A549 (cell line): ENCODE data around the gene ZCCHC24. TPM values are rescaled to one million over a fixed set of nuclear protein-coding genes. Genes with fewer than 3 reads are reported as not detected.

Source experiments
- ATAC-seq, 2 experiments: fragments of 200-7000 bp in 1 of 2; fragments of >200 bp in 1 of 2; cut with Nextera tagmentation in 1 of 2; cut with Tn5 transposase in 1 of 2; 3 replicates each; pipeline versions ENCODE4 v1.8.0 to v1.9.1; 2018 to 2020; ENCODE audit warnings: mild to moderate bottlenecking in 1 of 2, moderate library complexity in 1 of 2
- CTCF ChIA-PET: fragments of 300-600 bp; sonication (Branson Sonifier 250); formaldehyde crosslinking; extraction: SDS; loops from one replicate; lab custom pipeline; 2021; ENCODE audit warnings: antibody characterized with exemption, inconsistent platforms; lab: Yijun Ruan, JAX
- POLR2A ChIA-PET: fragments of 350-600 bp; formaldehyde crosslinking; extraction: SDS; loops from one replicate; lab custom pipeline; 2021; ENCODE audit warnings: antibody characterized with exemption, inconsistent platforms; lab: Yijun Ruan, JAX
- DNase-seq, 2 experiments: peaks; one replicate each; pipeline versions ENCODE4 v3.0.0 to v3.0.0-alpha.2; 2011 to 2016; ENCODE audit warnings: low read depth in 1 of 2, low spot score in 1 of 2
- FAIRE-seq: peaks from 2 replicates; lab custom pipeline; 2011; peaks lifted over from hg19 to GRCh38; lab: Jason Lieb, UNC
- H3K27ac ChIP-seq, 2 experiments: fragments of >200 bp; sonication (Bioruptor Twin); formaldehyde crosslinking; 3 replicates each; pipeline ENCODE4 v1.5.1; 2016 to 2017
- H3K4me1 ChIP-seq: fragments of >200 bp; sonication (Bioruptor Twin); formaldehyde crosslinking; 3 replicates; pipeline ENCODE4 v1.6.1; 2016
- H3K4me2 ChIP-seq: fragments of >200 bp; sonication (Bioruptor Twin); formaldehyde crosslinking; 3 replicates; pipeline ENCODE4 v1.6.1; 2016
- H3K4me3 ChIP-seq: fragments of >200 bp; sonication (Bioruptor Twin); formaldehyde crosslinking; 3 replicates; pipeline ENCODE4 v1.5.1; 2016
- H3K9me3 ChIP-seq: fragments of >200 bp; sonication (Bioruptor Twin); formaldehyde crosslinking; 3 replicates; pipeline ENCODE4 v1.6.1; 2016
- BHLHE40 ChIP-seq: IDR thresholded peaks from 2 replicates; pipeline ENCODE4 v1.6.1; 2012; ENCODE audit warnings: low read depth, low read length, inconsistent platforms
- CBX8 ChIP-seq: fragments of 200-600 bp; sonication (generic); IDR thresholded peaks from 2 replicates; pipeline ENCODE4 v1.6.1; 2016
- CHD2 ChIP-seq: fragments of 150-350 bp; IDR thresholded peaks from 2 replicates; pipeline ENCODE4 v1.6.1; 2014; ENCODE audit warnings: low read length; ENCODE audit not compliant: partially characterized antibody
- EHF ChIP-seq: fragments of 250-450 bp; sonication (Bioruptor Pico); IDR thresholded peaks from 2 replicates; pipeline ENCODE4 v1.5.0; 2020; ENCODE audit warnings: mild to moderate bottlenecking
- EP300 ChIP-seq, 2 experiments: fragments of >200 bp; sonication (Bioruptor Twin); formaldehyde crosslinking; IDR thresholded peaks; 2 replicates in 1 of 2; 3 replicates in 1 of 2; pipeline ENCODE4 v1.6.1; 2016 to 2017
- FOSB ChIP-seq: fragments of 250-450 bp; sonication (Bioruptor Pico); IDR thresholded peaks from 2 replicates; pipeline ENCODE4 v1.5.0; 2020; ENCODE audit warnings: mild to moderate bottlenecking, moderate library complexity
- FOSL2 ChIP-seq, 2 experiments: fragments of 450-650 bp in 1 of 2; fragments of >200 bp in 1 of 2; sonication (Bioruptor Twin) in 1 of 2; formaldehyde crosslinking; IDR thresholded peaks; 2 replicates each; pipeline versions ENCODE4 v1.5.0 to v1.6.1; 2016 to 2020; ENCODE audit warnings: mild to moderate bottlenecking in 1 of 2, moderate library complexity in 1 of 2
- GATA3 ChIP-seq: IDR thresholded peaks from 2 replicates; pipeline ENCODE4 v1.6.1; 2012; ENCODE audit warnings: borderline replicate concordance
- HDAC2 ChIP-seq: fragments of 200-600 bp; sonication (generic); IDR thresholded peaks from 2 replicates; pipeline ENCODE4 v1.6.1; 2016
- JUNB ChIP-seq: fragments of >200 bp; sonication (Bioruptor Twin); formaldehyde crosslinking; IDR thresholded peaks from 2 replicates; pipeline ENCODE4 v1.6.1; 2016
- NR3C1 ChIP-seq: fragments of >200 bp; sonication (Bioruptor Twin); formaldehyde crosslinking; IDR thresholded peaks from 3 replicates; pipeline ENCODE4 v1.6.1; 2017
- POLR2A ChIP-seq: IDR thresholded peaks from 2 replicates; pipeline ENCODE4 v1.6.1; 2012; ENCODE audit warnings: mild to moderate bottlenecking, low read length
- RAD21 ChIP-seq, 2 experiments: fragments of >200 bp in 1 of 2; sonication (Bioruptor Twin) in 1 of 2; formaldehyde crosslinking in 1 of 2; IDR thresholded peaks in 1 of 2; conservative IDR thresholded peaks in 1 of 2; 2 replicates in 1 of 2; 3 replicates in 1 of 2; pipeline ENCODE4 v1.6.1; 2012 to 2018; ENCODE audit warnings: inconsistent platforms in 1 of 2
- RARB ChIP-seq: fragments of 250-450 bp; sonication (Bioruptor Pico); IDR thresholded peaks from 2 replicates; pipeline ENCODE4 v1.8.0; 2021; ENCODE audit warnings: mild to moderate bottlenecking, moderate library complexity
- RCOR1 ChIP-seq: fragments of 150-350 bp; IDR thresholded peaks from 2 replicates; pipeline ENCODE4 v1.6.1; 2014; ENCODE audit warnings: antibody characterized with exemption, low read length, low read depth
- RFX5 ChIP-seq: fragments of 450-650 bp; IDR thresholded peaks from 2 replicates; pipeline ENCODE4 v1.7.1; 2014; ENCODE audit warnings: antibody characterized with exemption, mild to moderate bottlenecking, moderate library complexity
- SMC3 ChIP-seq: fragments of >200 bp; sonication (Bioruptor Twin); formaldehyde crosslinking; IDR thresholded peaks from 3 replicates; pipeline ENCODE4 v1.6.1; 2018; ENCODE audit warnings: inconsistent platforms
- SREBF2 ChIP-seq: fragments of 450-650 bp; IDR thresholded peaks from 2 replicates; pipeline ENCODE4 v1.6.1; 2014; ENCODE audit warnings: mild to moderate bottlenecking, moderate library complexity
- TFCP2L1 ChIP-seq: fragments of 250-450 bp; sonication (Bioruptor Pico); IDR thresholded peaks from 2 replicates; pipeline ENCODE4 v1.5.0; 2021; ENCODE audit warnings: mild to moderate bottlenecking
- TP53 ChIP-seq: fragments of 250-450 bp; sonication (Bioruptor Pico); IDR thresholded peaks from 2 replicates; pipeline ENCODE4 v1.5.0; 2021; ENCODE audit warnings: mild to moderate bottlenecking, moderate library complexity
- ZNF302 ChIP-seq: fragments of 250-450 bp; sonication (Bioruptor Pico); IDR thresholded peaks from 2 replicates; pipeline ENCODE4 v1.9.0; 2021; ENCODE audit warnings: inconsistent platforms, mild to moderate bottlenecking, moderate library complexity
- ZSCAN20 ChIP-seq: fragments of 250-450 bp; sonication (Bioruptor Pico); IDR thresholded peaks from 2 replicates; pipeline ENCODE4 v1.8.0; 2022; ENCODE audit warnings: mild to moderate bottlenecking, moderate library complexity
- WGBS: methylation state at CpG from one replicate; pipeline ENCODE4 v1.1.6; 2017; ENCODE audit errors: missing lambda C conversion rate; 5-methylcytosine and 5-hydroxymethylcytosine counted together
- polyA plus RNA-seq, 4 experiments: library from polyadenylated mRNA; depleted of rRNA in 3 of 4; stranded (reverse); fragments of >200 nt; fragmentation: RNase III in 1 of 4; extraction: RNeasy Plus Mini Kit Qiagen cat#74134 plus additional on column Dnase treatment in 1 of 4; gene quantifications; 2 replicates in 3 of 4; 3 replicates in 1 of 4; pipeline ENCODE4 v1.2.3, GENCODE V29; 2011 to 2017
- TF ChIP-seq, protein P1 (sequence below): IDR thresholded peaks from 2 replicates; pipeline ENCODE4 v1.6.1; 2012
- TF ChIP-seq, protein P2 (sequence below): fragments of 450-650 bp; IDR thresholded peaks from 2 replicates; pipeline ENCODE4 v1.6.1; 2014; ENCODE audit warnings: antibody characterized with exemption
- TF ChIP-seq, protein P3 (sequence below): fragments of 150-350 bp; IDR thresholded peaks from 2 replicates; pipeline ENCODE4 v1.6.1; 2014; ENCODE audit warnings: low read depth, mild to moderate bottlenecking, low read length
- TF ChIP-seq, protein P4 (sequence below): fragments of 250-450 bp; sonication (Bioruptor Pico); IDR thresholded peaks from 2 replicates; pipeline ENCODE4 v1.5.0; 2021; ENCODE audit warnings: mild to moderate bottlenecking, moderate library complexity, borderline replicate concordance

ZCCHC24 gene
- polyA plus RNA-seq, 2 of the 4 experiments (the other 2 are of a cell fraction), result 2.4 to 4.2 TPM

DNA sequence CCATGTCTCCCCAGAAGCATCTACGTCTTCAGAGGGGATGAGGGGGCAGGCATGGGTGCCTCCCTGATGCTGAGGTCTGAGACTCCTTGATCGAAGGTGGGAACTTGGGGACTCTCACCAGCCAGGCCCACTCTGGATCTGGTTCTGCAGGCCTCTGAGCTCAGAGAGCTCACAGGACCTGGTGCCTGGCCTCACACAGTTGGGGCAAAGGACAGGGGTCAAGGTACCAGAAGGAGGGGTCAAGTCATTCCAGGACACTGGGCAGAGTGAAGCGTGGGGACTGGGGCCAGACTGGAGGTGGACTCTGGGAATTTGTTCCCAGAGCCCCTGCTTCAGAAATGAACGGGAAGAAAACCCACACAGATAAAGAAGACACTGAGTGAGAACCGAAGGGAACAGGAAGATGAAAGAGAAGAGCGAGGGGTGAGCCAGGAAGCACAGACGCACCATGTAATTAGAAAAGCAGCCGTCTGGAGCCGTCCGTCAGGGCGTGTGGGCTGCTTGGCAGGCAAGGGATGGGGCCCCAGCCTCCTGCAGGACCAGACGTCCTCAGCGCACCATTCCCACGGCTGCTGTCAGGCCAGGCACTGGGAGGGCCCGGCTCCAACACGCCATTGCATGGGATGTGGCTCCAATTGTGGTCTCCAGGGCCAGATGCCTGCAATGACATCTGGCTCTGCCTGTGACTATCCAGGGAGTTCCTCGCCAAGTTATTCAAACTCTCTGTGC is 47.7 kb downstream of the ZCCHC24 start:
- no peak for DNase-seq
- FAIRE-seq, result no peak
- Histone ChIP-seq H3K9me3 (no peaks in the 10 kb centered on the region), H3K4me3 (no peak overlapping the region), H3K27ac (no peak overlapping the region), H3K4me1 (no peaks in the 10 kb centered on the region), H3K4me2 (no peak overlapping the region)
- ChIA-PET CTCF (interaction anchor here (0.9 to 1.5 kb wide), 3 partner anchors 8 to 726 kb away, joined by 3 read pairs; no protein-coding TSS in a partner anchor), POLR2A (no interaction called here)
- TF ChIP-seq, protein P1, sequence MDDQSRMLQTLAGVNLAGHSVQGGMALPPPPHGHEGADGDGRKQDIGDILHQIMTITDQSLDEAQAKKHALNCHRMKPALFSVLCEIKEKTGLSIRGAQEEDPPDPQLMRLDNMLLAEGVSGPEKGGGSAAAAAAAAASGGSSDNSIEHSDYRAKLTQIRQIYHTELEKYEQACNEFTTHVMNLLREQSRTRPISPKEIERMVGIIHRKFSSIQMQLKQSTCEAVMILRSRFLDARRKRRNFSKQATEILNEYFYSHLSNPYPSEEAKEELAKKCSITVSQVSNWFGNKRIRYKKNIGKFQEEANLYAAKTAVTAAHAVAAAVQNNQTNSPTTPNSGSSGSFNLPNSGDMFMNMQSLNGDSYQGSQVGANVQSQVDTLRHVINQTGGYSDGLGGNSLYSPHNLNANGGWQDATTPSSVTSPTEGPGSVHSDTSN, result no peak
- no peak for TF ChIP-seq SMC3
- no peak for TF ChIP-seq EHF (CRISPR knock-in tag)
- TF ChIP-seq NR3C1, result no peak
- TF ChIP-seq POLR2A, result no peak
- TF ChIP-seq, protein P2, sequence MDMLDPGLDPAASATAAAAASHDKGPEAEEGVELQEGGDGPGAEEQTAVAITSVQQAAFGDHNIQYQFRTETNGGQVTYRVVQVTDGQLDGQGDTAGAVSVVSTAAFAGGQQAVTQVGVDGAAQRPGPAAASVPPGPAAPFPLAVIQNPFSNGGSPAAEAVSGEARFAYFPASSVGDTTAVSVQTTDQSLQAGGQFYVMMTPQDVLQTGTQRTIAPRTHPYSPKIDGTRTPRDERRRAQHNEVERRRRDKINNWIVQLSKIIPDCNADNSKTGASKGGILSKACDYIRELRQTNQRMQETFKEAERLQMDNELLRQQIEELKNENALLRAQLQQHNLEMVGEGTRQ, result no peak
- no peak for TF ChIP-seq JUNB
- no peak for TF ChIP-seq CHD2
- no peak for TF ChIP-seq HDAC2
- TF ChIP-seq TP53 (CRISPR knock-in tag), result no peak
- TF ChIP-seq FOSB (CRISPR knock-in tag), result no peak
- TF ChIP-seq CBX8, result no peak
- TF ChIP-seq RARB (CRISPR knock-in tag), result no peak
- no peak for TF ChIP-seq ZSCAN20
- TF ChIP-seq RAD21 (conservative IDR thresholded peaks at IDR 0.05 in 1 of 2, IDR thresholded peaks at IDR 0.05 in 1 of 2), result no peak
- TF ChIP-seq EP300 (IDR thresholded peaks at IDR 0.05), result no peak
- no peak for TF ChIP-seq FOSL2 (IDR thresholded peaks at IDR 0.05)
- no peak for TF ChIP-seq FOSL2 (CRISPR knock-in tag; IDR thresholded peaks at IDR 0.05)
- TF ChIP-seq GATA3, result no peak
- TF ChIP-seq RFX5, result no peak
- WGBS, result 77% methylated on average over 17 of the region's 17 CpGs
- ATAC-seq, result no peak

DNA sequence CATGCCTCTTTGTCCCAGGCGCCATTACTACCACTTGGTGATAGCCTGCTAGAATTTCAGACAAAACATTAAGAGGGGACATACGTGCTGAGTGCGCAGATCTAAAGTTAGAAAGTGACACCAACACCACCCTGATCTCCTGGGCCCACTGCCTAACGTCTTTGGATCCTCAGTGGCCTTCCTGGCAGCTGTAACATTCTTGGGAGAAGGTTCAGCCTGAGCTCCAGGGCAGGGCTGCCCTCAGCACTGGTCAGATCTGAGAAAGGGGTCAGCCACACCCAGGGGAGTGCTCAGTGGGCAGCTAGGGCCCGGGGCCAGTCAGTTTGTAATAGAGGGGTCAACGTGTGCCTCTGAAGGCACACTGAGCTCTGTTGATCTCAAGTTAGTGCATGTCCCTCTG is 48.4 kb downstream of the ZCCHC24 start:
- no peak for TF ChIP-seq ZNF302 (CRISPR knock-in tag)
- no peak for TF ChIP-seq BHLHE40
- no peak for TF ChIP-seq FOSL2 (IDR thresholded peaks at IDR 0.05)
- no peak for TF ChIP-seq FOSL2 (CRISPR knock-in tag; IDR thresholded peaks at IDR 0.05)
- TF ChIP-seq, protein P3, sequence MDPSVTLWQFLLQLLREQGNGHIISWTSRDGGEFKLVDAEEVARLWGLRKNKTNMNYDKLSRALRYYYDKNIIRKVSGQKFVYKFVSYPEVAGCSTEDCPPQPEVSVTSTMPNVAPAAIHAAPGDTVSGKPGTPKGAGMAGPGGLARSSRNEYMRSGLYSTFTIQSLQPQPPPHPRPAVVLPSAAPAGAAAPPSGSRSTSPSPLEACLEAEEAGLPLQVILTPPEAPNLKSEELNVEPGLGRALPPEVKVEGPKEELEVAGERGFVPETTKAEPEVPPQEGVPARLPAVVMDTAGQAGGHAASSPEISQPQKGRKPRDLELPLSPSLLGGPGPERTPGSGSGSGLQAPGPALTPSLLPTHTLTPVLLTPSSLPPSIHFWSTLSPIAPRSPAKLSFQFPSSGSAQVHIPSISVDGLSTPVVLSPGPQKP, result no peak
- TF ChIP-seq HDAC2, result no peak
- no peak for TF ChIP-seq SMC3
- no peak for TF ChIP-seq RCOR1
- TF ChIP-seq SREBF2, result no peak
- TF ChIP-seq, protein P4, sequence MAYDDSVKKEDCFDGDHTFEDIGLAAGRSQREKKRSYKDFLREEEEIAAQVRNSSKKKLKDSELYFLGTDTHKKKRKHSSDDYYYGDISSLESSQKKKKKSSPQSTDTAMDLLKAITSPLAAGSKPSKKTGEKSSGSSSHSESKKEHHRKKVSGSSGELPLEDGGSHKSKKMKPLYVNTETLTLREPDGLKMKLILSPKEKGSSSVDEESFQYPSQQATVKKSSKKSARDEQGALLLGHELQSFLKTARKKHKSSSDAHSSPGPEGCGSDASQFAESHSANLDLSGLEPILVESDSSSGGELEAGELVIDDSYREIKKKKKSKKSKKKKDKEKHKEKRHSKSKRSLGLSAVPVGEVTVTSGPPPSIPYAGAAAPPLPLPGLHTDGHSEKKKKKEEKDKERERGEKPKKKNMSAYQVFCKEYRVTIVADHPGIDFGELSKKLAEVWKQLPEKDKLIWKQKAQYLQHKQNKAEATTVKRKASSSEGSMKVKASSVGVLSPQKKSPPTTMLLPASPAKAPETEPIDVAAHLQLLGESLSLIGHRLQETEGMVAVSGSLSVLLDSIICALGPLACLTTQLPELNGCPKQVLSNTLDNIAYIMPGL (CRISPR knock-in tag), result no peak
- TF ChIP-seq GATA3, result no peak
- TF ChIP-seq RFX5, result no peak
- no peak for TF ChIP-seq TFCP2L1 (CRISPR knock-in tag)
- TF ChIP-seq CHD2, result no peak
- H3K4me3 ChIP-seq, result no peak overlapping the region
- ChIA-PET CTCF (interaction anchor here (0.9 to 1.5 kb wide), 4 partner anchors 7 to 727 kb away, joined by 3 read pairs; no protein-coding TSS in a partner anchor), POLR2A (interaction anchor here (1.2 kb wide), 1 partner anchor 49 kb away, joined by 4 read pairs; the partner anchor contains the start of gene ZCCHC24)
- ATAC-seq (no peak), DNase-seq (no peak), FAIRE-seq (no peak)
- H3K4me2 ChIP-seq, result no peak overlapping the region
- 49% methylated on average over 6 of the region's 6 CpGs for WGBS
- H3K4me1 ChIP-seq, result no peaks in the 10 kb centered on the region
- no peak overlapping the region for H3K27ac ChIP-seq
- H3K9me3 ChIP-seq, result no peaks in the 10 kb centered on the region
